Esophagus muscularis mucosa (tissue), 4 donors: ENCODE data around the gene MTMR8. TPM values are rescaled to one million over a fixed set of nuclear protein-coding genes. Genes with fewer than 3 reads are reported as not detected.

Experiments used
- DNase-seq: peaks from one replicate; pipeline ENCODE4 v3.0.0-alpha.2; 2017; ENCODE audit errors: extremely low spot score
- H3K27ac ChIP-seq, 4 donors: fragments of 200-600 bp; sonication (generic); replicated peaks in 1 of 4; 1 replicate in 3 of 4; 2 replicates in 1 of 4; pipeline ENCODE4 v1.5.1; 2016 to 2019; ENCODE audit warnings: mild to moderate bottlenecking in 1 of 4
- H3K27me3 ChIP-seq, 4 donors: fragments of 200-600 bp; sonication (generic); one replicate each; pipeline versions ENCODE4 v1.5.1 to v1.6.0; 2016 to 2019
- H3K36me3 ChIP-seq, 4 donors: fragments of 200-600 bp; sonication (generic); one replicate each; pipeline ENCODE4 v1.5.1; 2016 to 2019
- H3K4me1 ChIP-seq, 4 donors: fragments of 200-600 bp; sonication (generic); one replicate each; pipeline ENCODE4 v1.5.1; 2016 to 2019
- H3K4me3 ChIP-seq, 4 donors: fragments of 200-600 bp; sonication (generic); 1 replicate in 2 of 4; 2 replicates in 2 of 4; pipeline ENCODE4 v1.5.1; 2016 to 2019; ENCODE audit warnings: mild to moderate bottlenecking in 4 of 4, moderate library complexity in 1 of 4
- H3K9me3 ChIP-seq, 4 donors: fragments of 200-600 bp; sonication (generic); 1 replicate in 3 of 4; 2 replicates in 1 of 4; pipeline ENCODE4 v1.5.1; 2016 to 2019
- EP300 ChIP-seq: sonication (generic); formaldehyde crosslinking; IDR thresholded peaks from one replicate; pipeline ENCODE4 v1.6.1; 2017; ENCODE audit warnings: antibody characterized with exemption
- POLR2A ChIP-seq: fragments of 450-650 bp; IDR thresholded peaks from one replicate; pipeline ENCODE4 v1.6.1; 2017; ENCODE audit warnings: antibody characterized with exemption, moderate library complexity, mild to moderate bottlenecking, low read depth
- POLR2AphosphoS5 ChIP-seq, 2 donors: sonication (generic); formaldehyde crosslinking; IDR thresholded peaks; one replicate each; pipeline ENCODE4 v1.6.1; 2017; ENCODE audit warnings: antibody characterized with exemption in 2 of 2
- WGBS: methylation state at CpG from one replicate; pipeline ENCODE4 v1.1.5; 2018; 5-methylcytosine and 5-hydroxymethylcytosine counted together
- intact Hi-C: fragments of 100-400 bp; cut with DNase I; formaldehyde crosslinking; loops from one replicate; pipeline ENCODE4 v1.15.1; 2023
- total RNA-seq, 4 donors: library from RNA; depleted of rRNA; stranded (reverse); fragments of >200 nt; gene quantifications; one replicate each; pipeline versions ENCODE4 v1.1.0 to v1.2.1, GENCODE V29; 2016
- TF ChIP-seq, protein P1 (sequence below), 3 experiments: fragments of 200-600 bp in 2 of 3; fragments of 450-650 bp in 1 of 3; sonication (generic) in 2 of 3; IDR thresholded peaks; one replicate each; pipeline ENCODE4 v1.5.1; 2017 to 2019; ENCODE audit warnings: antibody characterized with exemption in 3 of 3, mild to moderate bottlenecking in 2 of 3, moderate library complexity in 1 of 3

Gene MTMR8
- total RNA-seq, 4 donors from 2014 or later = 1.2 to 2.9 (median 2.2) TPM

DNA sequence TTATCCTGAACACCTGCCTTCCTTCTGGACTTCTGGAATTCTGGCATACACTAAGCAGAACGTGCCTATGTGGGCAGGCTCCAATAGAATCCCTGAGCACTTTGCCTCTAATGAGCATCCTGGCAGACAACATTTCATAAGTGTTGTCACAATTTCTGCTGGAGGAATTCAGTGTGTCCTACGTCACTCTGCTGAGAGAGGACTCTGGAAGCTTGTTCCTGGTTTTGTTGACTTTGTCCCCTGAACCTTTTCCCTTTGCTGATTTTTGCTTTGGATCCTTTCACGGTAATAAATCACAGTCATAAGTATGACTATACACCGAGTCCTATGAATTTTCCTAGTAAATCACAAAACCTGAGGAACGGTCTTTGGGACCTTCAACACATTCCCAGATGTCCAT, 43.2 kb downstream of the MTMR8 start:
- peaks cover 0 to 5% (median 0%) of the 10 kb centered on the region in 4 donors for H3K36me3 ChIP-seq
- WGBS = 76% methylated on average over 5 of the region's 5 CpGs
- H3K27me3 ChIP-seq = no peaks in the 10 kb centered on the region
- H3K4me3 ChIP-seq = no peak overlapping the region
- TF ChIP-seq POLR2A = no peak
- TF ChIP-seq EP300 = no peak
- TF ChIP-seq POLR2AphosphoS5 (IDR thresholded peaks at IDR 0.05) = no peak
- TF ChIP-seq, protein P1, sequence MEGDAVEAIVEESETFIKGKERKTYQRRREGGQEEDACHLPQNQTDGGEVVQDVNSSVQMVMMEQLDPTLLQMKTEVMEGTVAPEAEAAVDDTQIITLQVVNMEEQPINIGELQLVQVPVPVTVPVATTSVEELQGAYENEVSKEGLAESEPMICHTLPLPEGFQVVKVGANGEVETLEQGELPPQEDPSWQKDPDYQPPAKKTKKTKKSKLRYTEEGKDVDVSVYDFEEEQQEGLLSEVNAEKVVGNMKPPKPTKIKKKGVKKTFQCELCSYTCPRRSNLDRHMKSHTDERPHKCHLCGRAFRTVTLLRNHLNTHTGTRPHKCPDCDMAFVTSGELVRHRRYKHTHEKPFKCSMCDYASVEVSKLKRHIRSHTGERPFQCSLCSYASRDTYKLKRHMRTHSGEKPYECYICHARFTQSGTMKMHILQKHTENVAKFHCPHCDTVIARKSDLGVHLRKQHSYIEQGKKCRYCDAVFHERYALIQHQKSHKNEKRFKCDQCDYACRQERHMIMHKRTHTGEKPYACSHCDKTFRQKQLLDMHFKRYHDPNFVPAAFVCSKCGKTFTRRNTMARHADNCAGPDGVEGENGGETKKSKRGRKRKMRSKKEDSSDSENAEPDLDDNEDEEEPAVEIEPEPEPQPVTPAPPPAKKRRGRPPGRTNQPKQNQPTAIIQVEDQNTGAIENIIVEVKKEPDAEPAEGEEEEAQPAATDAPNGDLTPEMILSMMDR (IDR thresholded peaks at IDR 0.05) = no peak
- H3K4me1 ChIP-seq = no peaks in the 10 kb centered on the region
- no peak for DNase-seq
- no peaks in the 10 kb centered on the region for H3K9me3 ChIP-seq
- H3K27ac ChIP-seq = no peak overlapping the region
- intact Hi-C loops = no loop called here

DNA sequence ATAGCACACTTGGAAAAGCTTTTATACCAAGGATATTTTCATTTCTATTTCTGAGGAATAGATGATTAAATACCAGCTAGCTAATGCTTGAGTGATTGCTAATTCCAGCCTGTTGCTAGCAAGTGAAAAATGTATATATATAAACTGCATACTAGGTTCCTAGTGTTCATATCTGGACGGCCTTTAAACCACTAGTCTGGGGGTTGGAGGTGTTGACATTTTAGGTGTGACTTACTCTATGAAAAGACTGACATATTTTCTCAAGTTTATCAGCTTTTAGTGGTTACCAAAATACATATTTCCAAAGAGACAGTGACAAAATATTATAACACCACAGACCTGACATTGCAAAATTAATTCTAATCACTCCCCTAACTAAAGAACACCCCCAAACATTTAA, 44.7 kb downstream of the MTMR8 start:
- TF ChIP-seq POLR2AphosphoS5 (IDR thresholded peaks at IDR 0.05) (no peak), EP300 (no peak), POLR2A (no peak)
- TF ChIP-seq, protein P1 (IDR thresholded peaks at IDR 0.05) = no peak
- no peaks in the 10 kb centered on the region for H3K4me1 ChIP-seq
- intact Hi-C loops = no loop called here
- H3K36me3 ChIP-seq = peaks cover 0 to 5% (median 0%) of the 10 kb centered on the region in 4 donors
- no peaks in the 10 kb centered on the region for H3K27me3 ChIP-seq
- H3K9me3 ChIP-seq = no peaks in the 10 kb centered on the region
- DNase-seq = no peak
- 58% methylated on average over 1 of the region's 1 CpG for WGBS
- no peak overlapping the region for H3K27ac ChIP-seq
- no peak overlapping the region for H3K4me3 ChIP-seq

DNA sequence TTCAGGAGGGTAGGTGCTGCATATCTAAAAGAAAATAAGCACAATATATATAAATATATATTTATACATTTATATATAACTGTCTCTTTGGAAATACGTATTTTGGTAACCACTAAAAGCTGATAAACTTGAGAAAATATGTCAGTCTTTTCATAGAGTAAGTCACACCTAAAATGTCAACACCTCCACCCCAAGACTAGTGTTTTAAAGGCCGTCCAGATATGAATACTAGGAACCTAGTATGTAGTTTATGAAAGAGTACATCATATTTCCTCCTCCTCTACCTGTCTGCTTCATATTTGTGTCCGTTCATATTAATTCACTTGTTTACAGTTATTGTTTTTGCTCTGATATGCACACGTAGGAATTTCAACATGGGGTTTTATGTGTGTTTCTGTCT, 45.2 kb downstream of the MTMR8 start:
- no peak overlapping the region for H3K27ac ChIP-seq
- H3K36me3 ChIP-seq = peaks cover 0 to 5% (median 0%) of the 10 kb centered on the region in 4 donors
- intact Hi-C loops = no loop called here
- no peaks in the 10 kb centered on the region for H3K9me3 ChIP-seq
- no peaks in the 10 kb centered on the region for H3K4me1 ChIP-seq
- H3K4me3 ChIP-seq = no peak overlapping the region
- TF ChIP-seq POLR2A (no peak), POLR2AphosphoS5 (IDR thresholded peaks at IDR 0.05) (no peak), EP300 (no peak)
- TF ChIP-seq, protein P1 (IDR thresholded peaks at IDR 0.05) = no peak
- no peaks in the 10 kb centered on the region for H3K27me3 ChIP-seq
- no peak for DNase-seq
- WGBS = 68% methylated on average over 4 of the region's 4 CpGs

DNA sequence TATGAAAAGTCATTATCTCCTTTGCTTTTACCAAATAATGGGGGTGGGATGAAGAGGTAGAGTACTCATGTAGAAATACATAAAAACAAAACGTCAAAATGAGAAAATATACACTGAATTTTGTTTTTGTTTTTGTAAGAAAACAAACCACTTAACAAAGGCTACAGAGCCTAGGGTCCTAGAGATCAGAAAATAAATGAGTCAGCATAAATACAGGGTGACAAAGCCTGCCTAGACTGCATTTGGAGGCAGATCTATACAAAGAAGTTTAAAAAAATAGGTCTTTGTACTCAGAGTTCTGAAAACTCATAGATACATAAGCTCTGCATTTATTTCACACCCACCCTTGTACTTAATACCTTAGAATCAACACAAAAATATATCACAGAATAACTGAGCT, 52.4 kb downstream of the MTMR8 start:
- Histone ChIP-seq H3K27me3 (no peaks in the 10 kb centered on the region), H3K4me3 (no peak overlapping the region), H3K9me3 (no peaks in the 10 kb centered on the region), H3K27ac (no peak overlapping the region), H3K36me3 (no peaks in the 10 kb centered on the region), H3K4me1 (no peaks in the 10 kb centered on the region)
- 50% methylated on average over 1 of the region's 1 CpG for WGBS
- no peak for TF ChIP-seq POLR2A
- TF ChIP-seq, protein P1 (IDR thresholded peaks at IDR 0.05) = no peak
- no peak for TF ChIP-seq EP300
- no peak for TF ChIP-seq POLR2AphosphoS5 (IDR thresholded peaks at IDR 0.05)
- intact Hi-C loops = no loop called here
- DNase-seq = no peak

DNA sequence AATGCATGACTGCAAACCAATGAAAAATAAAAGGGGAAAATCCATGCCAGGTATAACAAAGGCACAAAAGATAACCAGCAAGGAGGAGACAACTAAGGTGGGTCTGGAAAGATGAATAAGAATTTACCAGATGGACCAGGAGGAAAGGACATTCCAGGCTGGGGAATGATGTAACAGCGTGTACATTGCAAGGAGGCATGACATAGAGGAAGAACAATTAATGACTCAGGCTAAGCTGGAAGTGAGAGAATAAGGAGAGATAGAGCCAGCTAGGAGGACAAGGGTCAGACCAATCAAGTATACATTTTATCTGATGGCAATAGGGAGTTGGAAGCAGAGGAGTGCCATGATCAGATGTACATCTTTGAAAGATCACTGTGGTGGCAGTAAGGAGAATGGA, 57.0 kb downstream of the MTMR8 start:
- no peaks in the 10 kb centered on the region for H3K36me3 ChIP-seq
- 81% methylated on average over 1 of the region's 1 CpG for WGBS
- intact Hi-C loops = no loop called here
- TF ChIP-seq POLR2AphosphoS5 (IDR thresholded peaks at IDR 0.05) (no peak), POLR2A (no peak), EP300 (no peak)
- TF ChIP-seq, protein P1 (IDR thresholded peaks at IDR 0.05) = no peak
- no peaks in the 10 kb centered on the region for H3K9me3 ChIP-seq
- no peak overlapping the region for H3K27ac ChIP-seq
- H3K4me3 ChIP-seq = no peak overlapping the region
- no peaks in the 10 kb centered on the region for H3K4me1 ChIP-seq
- no peaks in the 10 kb centered on the region for H3K27me3 ChIP-seq
- DNase-seq = no peak
